NCI-H1105 treated with DMSO at 0.1 percent for 48 hours (cell line): ENCODE measurements around the gene TDO2.
"Not testable (repeated sequence)": the region's sequence is repeated elsewhere in the genome, so short reads cannot be mapped to it uniquely, and the experiment has no call there.

Experiments used
- DNase-seq: peaks from one replicate; lab custom pipeline; 2025; lab: John Stamatoyannopoulos, UW

Gene TDO2

DNA sequence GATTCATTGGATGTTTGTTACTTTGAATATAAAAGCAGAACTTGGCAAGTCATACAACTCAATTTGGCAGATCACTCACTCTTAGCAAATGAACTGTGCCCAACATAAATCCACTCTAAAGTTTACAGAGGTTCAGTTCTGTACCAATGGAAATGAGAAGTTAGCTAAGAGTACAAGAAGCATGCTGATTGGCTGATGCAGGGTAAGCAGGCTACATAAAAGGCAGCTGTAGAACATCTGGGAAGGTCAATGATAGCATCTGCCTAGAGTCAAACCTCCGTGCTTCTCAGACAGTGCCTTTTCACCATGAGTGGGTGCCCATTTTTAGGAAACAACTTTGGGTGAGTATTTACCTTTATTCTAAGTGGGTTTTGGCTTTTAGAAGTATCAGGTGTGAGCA, at the start of gene TDO2:
Gene TDO2, plus strand, starts transcription at position 244 of the 400 bp plus-strand sequence. Its CDS starts 63 bp downstream, at position 307.
- DNase-seq: no peak

GRCh38 chr4:155854582-155855226, 48.8 kb upstream of the TDO2 start:
- DNase-seq: no peak

DNA sequence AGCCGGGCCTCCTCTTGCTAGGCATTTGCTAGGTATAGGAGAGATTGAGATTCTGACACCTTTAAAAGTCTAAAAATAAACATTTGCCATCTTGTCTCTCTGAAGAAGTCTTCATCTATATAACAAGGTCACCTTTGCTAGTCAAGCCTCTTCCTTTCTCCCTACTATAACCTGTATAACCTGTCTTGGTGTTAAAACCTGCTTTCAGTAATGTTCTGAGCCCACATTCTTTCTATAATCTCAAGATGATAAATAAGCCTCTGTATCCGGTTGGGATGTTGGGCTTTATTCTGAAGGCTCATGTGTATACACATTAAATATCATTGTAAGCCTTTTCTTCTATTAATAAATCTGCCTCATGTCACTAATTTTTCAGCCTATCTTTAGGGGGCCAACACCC, 47.6 kb upstream of the TDO2 start:
- no peak for DNase-seq

DNA sequence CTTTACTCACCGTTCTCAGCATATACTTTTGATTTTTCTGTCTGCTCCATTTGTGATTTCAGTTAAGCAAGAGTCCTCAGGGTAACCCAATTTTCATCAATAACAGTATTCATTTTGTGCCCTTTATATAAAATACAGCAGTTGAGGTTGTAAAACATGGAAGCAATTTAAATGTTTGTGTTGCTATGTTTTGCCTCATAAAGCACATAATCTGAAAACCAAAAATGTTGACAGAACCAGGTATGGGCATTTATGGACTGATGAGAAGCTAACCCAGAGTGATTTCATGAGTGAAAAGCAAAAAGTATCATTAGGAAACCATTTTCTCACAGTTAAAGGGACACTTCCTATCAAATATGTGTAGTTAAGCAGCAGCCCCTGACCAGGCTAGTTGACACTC, 37.3 kb upstream of the TDO2 start, which contains the start of gene ASIC5:
Gene ASIC5, minus strand, starts transcription at position 101 of the 400 bp plus-strand sequence. Its CDS starts 51 bp downstream, at position 50.
- DNase-seq: no peak

GRCh38 chr4:155875878-155876277, 27.6 kb upstream of the TDO2 start:
- DNase-seq: no peak

- DNase-seq: no peak
Measured at GRCh38 chr4:155877971-155878370, 25.5 kb upstream of the TDO2 start.

- no peak for DNase-seq
Measured at GRCh38 chr4:155878611-155879010, 24.9 kb upstream of the TDO2 start.

- DNase-seq: no peak
Measured at GRCh38 chr4:155879767-155880166, 23.7 kb upstream of the TDO2 start.

- DNase-seq: no peak
Measured at GRCh38 chr4:155881555-155881954, 21.9 kb upstream of the TDO2 start.

DNA sequence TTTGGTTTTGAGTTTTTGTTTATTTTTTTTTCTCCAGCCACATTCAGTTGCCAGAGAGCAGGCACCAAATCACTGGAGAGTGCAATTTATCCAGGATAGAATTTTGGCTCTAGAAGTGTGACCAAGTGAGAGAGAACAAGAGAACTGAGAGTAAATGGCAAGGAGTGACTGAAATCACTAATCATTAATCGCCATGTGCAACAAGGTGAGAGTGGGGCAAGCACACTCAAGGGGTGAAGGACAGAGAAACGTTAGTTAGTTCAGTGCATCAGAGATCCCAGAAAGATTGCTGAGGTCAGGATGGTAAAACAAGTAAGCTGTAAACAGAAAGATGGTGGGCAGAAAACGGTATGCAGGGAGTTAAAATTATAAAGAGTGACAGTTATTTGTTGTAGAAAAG, 19.6 kb upstream of the TDO2 start:
- DNase-seq: no peak

DNA sequence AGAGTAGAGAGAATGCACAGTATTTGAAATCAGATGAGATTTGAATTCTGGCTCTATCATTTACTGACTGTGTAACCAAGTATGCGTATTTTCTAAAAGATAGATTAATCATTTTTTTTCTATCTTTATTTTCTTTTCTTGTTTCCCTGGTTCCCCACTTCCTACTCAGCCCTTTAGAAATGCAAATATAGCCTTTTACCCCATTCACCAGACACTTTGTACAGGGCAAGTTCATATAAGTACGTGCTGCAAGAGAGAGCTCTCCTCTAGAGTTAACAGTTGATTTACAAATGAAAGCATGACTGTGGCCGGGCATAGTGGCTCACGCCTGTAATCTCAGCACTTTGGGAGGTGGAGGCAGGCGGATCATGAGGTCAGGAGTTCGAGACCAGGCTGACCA, 17.8 kb upstream of the TDO2 start:
- DNase-seq: no peak

GRCh38 chr4:155887045-155887444, 16.5 kb upstream of the TDO2 start:
- no peak for DNase-seq

DNA sequence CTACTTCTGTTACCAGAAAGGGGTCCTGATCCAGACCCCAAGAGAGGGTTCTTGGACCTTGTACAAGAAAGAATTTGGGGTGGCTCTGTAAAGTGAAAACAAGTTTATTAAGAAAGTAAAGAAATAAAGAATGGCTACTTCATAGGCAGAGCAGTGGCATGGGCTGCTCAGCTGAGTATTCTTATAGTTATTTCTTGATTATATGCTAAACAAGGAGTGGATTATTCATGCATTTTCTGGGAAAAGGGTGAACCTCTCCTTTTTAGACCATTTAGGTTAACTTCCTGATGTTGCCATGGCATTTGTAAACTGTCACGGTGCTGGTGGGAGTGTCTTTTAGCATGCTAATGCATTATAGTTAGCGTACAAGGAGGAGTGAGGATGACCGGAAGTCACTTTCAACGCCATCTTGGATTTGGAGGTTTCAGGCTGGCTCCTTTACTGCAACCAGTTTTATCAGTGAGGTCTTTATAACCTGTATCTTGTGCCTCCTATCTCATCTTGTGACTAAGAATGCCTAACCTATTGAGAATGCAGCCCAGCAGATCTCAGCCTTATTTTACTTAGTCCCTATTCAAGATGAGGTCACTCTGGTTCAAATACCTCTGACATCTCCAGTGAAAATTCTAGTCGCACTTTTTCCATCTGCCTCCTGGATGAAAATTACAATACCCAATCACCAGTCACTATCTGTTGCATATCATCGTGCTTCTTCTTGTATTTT, 15.5 kb upstream of the TDO2 start:
- DNase-seq: no peak

DNA sequence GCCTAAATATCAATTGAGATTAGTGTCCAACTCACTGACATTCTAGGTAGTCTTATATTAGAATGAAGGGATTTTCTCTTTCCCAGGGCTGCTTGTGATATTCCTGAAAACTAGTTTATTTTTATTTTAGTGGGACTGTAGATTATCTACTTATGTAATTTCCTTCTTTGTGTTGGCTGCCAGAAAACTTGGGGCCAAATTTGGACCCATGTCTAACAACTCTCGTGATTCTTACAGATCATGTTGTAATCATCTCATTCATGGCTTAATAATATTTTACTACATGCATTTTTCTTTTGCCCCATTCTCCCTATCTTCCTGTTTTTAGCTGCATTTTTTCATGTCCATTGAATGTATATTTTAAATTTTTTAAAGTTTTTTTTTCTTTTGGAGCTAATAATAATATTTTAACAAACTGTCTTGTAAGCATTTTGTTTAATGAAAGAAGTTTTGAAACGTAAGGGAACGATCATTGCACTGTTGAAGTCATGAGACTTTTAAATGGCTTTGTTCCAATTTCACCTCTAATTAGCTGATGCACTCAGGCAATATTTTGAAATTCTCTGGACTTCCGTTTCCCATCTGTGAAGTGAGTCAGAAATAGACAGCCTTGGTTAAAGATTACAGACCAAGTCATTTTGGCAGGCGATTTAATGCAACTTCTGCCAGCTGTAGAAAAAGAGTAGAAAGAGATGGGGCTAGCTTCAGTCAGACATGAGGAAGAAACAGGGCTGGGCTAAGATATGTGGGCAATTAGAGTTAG, 14.3 kb upstream of the TDO2 start:
- no peak for DNase-seq

DNA sequence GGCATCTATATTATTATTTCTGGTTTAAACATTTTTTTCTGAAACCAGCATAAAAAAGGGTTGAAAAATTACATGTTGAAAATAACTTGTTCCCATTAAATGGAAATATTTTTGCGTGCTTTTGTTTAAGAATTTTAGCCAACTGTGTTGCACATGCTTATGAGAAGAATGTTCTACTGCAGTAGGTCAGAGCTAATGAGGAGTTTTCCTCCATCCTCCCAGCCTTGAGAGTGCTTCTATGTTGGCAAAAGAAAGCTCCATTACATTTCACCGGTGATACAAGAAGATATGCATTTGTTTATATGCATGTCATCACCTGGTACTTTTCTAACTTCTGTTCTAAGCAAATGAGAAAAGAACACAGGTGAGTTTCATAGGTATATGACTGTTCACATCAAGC, 13.6 kb upstream of the TDO2 start:
- no peak for DNase-seq

GRCh38 chr4:155891058-155891457, 12.4 kb upstream of the TDO2 start:
- no peak for DNase-seq

DNA sequence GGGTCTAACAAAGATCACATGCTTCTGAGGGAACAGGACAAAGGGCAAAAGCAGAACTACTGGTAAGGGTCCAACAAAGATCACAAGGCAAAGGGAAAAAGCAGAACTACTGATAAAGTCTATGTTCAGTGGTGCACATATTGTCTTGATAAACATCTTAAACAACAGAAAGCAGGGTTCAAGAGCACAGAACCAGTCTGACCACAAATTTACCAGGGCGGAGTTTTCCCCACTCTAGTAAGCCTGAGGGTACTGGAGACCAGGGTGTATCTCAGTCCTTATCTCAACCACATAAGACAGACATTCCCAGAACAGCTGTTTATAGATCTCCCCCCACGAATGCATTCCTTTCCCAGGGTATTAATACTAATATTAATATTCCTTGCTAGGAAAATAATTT, 5.1 kb upstream of the TDO2 start:
- DNase-seq: not testable (repeated sequence)

- no peak for DNase-seq
Measured at GRCh38 chr4:155899891-155900290, 3.6 kb upstream of the TDO2 start.

GRCh38 chr4:155900381-155900780, 3.1 kb upstream of the TDO2 start:
- no peak for DNase-seq

- DNase-seq: no peak
Measured at GRCh38 chr4:155901013-155901412, 2.5 kb upstream of the TDO2 start.

DNA sequence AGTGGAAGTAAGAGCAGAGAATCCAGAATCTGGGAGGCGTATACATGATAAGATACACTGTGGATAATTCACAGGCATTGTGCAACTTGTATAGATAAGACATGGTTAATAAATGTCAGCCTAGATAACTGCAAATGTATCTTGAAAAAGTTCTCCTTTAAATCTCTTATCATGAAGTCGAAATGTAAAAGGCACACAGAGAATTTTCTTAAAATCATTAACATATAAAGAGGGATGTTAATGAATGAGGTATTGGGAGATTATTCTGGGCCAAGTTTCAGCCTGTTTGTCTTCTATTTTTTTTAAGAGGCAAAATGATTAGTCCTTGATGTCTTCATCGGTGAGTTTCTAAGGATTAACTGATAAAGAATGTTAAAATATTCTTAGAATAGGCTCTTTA, 835 bp downstream of the TDO2 start:
- DNase-seq: no peak

- DNase-seq: peak; percentile 35
Measured at GRCh38 chr4:155906554-155907247, 3.2 kb downstream of the TDO2 start.
